Germinal center (tissue), 1 donor: ENCODE results near the gene EIPR1.
"Not testable (repeated sequence)": the region's sequence is repeated elsewhere in the genome, so short reads cannot be mapped to it uniquely, and the experiment has no call there.

Experiments
- DNase-seq: peaks from one replicate; pipeline ENCODE4 v3.0.0; 2012; ENCODE audit warnings: mixed read lengths, low spot score

Gene EIPR1

DNA sequence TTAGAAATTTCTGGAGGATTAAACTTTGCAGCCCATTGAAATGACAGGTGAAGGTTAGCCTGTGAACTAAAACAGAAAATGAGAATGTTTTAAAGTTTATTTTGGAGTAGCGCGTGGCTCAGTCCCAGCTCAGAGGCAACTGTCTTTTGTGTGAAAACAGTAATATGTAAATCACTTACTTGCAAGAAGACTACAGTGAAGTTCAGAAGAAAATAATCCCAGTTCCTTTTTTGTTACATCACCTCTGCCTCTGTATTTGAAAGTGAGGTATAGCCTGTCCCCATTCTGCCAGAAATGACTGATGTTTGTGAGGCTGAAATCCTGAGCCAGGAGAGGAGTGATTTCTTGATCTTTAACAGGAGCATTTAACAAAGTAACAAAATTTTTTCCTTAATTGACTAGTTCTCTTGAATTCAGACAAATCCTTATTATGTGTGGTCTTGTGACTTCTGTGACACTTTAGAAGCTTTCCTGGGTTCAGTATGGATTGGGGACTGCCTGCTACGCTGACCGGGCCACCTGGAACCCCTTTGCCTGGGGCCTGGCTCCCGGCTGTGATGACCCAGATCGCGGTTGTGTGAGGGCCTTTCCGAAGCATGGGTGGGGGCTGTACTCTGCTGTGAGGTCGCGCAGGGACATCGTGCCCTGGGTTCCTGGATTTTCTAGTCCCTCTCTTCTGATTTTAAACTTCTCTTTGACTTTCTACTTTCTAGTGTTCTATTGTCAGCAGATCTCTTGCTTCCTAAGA, 26.1 kb upstream of the EIPR1 start:
- DNase-seq, result peak; percentile 18

DNA sequence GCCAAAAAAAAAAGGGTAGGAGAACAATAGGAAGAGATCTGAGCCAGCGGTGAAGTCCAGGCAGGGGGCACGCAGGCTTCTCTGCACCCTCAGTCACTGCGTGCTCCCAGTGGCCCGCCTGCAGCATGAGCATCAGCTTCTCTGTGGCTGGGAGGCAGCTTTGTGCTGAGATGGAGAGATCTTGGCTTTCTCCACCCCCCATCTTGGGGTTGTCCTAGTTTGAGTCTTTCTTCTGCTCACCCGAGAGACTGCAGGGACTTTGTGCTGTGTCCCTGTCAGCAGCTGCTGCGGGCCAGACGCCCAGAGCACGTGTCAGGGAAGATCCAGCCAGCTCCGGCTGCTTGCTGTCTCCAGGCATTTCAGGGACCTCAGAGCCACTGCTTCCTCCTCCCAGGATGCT, 22.2 kb upstream of the EIPR1 start:
- no peak for DNase-seq

GRCh38 chr2:3399381-3399780, 21.8 kb upstream of the EIPR1 start:
- no peak for DNase-seq

DNA sequence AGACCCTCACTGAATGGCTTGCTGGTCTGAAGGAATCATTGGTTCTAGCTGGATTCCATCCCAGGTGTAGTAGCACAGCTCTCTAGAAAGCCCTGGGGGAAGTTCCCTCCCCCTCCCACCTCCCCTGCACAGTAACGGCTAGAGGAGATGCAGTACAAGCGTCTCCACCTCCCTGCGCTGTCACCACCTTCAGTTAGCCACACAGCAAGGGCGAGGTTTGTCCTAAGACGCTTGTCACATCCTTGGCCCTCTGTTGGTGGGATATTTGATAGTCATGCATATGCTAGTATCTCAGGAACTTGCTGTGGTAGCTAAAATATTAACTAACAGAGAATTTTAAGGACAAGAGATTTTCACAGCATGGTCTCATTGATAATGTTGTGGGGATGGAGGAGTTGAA, 21.2 kb upstream of the EIPR1 start:
- DNase-seq, result no peak

DNA sequence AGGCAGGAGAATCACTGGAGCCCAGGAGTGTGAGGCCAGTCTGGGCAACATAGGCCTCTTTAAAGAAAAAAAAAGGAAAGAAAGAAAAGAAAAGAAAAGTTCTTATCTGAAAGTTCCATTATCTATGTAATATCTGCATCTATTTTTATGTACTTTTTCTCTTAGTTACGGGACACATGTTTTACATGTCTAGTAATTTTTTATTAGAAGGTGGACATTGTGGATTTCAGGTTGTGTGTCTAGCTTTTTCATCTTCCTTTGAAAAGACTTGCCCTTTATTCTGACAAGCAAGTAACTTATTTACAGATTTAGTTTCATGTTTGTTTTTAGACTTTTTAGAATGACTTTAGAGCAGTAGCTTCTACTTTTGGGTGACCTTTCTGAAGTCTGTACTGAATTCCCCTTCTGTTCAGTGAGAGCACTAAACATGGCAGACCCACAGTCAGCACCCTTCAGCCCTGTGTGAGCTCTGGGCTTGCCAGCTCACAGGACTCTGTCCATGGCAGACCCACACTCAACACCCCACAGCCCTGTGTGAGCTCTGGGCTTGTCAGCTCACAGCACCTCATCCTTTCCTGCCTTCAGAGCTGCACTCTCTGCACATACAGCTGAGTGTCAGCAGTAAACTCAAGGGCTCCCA, 19.4 kb upstream of the EIPR1 start:
- no peak for DNase-seq

- DNase-seq, result no peak
Observed at GRCh38 chr2:3392216-3392615, 14.6 kb upstream of the EIPR1 start.

- no peak for DNase-seq
Observed at GRCh38 chr2:3390041-3390440, 12.4 kb upstream of the EIPR1 start.

- DNase-seq, result no peak
Observed at GRCh38 chr2:3389193-3389592, 11.6 kb upstream of the EIPR1 start.

DNA sequence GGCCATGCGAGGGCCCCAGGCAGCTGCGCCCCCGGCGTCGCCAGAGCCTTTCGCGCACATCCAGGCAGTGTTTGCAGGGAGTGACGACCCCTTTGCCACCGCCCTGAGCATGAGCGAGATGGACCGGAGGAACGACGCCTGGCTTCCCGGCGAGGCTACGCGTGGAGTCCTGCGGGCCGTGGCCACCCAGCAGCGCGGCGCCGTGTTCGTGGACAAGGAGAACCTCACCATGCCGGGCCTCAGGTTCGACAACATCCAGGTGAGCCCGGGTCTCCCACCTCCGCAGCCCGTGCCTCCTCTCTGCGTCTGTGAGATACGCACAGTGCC, 10.8 kb upstream of the EIPR1 start:
- no peak for DNase-seq

DNA sequence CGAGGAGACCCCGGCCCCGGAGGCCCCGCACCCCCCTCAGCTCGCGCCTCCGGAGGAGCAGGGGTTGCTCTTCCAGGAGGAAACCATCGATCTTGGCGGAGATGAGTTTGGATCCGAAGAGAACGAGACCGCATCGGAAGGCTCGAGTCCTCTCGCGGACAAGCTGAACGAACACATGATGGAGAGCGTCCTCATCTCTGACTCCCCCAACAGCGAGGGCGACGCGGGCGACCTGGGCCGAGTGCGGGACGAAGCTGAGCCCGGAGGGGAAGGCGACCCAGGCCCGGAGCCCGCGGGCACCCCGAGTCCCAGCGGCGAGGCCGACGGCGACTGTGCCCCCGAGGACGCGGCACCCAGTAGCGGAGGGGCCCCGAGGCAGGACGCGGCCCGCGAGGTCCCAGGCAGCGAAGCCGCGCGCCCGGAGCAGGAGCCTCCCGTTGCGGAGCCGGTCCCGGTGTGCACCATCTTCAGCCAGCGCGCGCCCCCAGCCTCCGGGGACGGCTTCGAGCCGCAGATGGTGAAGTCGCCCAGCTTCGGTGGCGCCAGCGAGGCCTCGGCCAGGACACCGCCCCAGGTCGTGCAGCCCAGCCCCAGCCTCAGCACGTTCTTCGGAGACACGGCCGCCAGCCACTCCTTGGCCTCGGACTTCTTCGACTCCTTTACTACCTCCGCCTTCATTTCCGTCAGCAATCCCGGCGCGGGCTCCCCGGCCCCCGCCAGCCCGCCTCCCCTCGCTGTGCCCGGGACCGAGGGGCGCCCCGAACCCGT, 10.2 kb upstream of the EIPR1 start:
- no peak for DNase-seq

DNA sequence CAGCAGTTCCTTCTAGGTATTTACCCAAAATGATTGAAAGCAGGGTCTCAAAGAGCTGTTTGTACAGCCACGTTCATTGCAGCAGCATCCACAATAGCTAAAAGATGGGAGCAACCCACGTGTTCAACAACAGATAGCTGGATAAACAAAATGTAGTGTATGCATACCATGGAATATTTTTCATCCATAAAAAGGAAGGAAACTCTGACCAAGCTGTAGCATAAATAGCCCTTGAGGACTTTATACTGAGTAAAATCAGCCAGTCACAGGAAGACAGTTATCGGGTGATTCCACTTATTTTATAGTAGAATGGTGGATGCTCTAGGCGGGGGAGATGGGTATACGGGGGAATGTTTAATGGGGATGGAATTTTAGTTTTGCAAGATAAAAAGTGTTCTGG, 9.4 kb upstream of the EIPR1 start:
- no peak for DNase-seq

DNA sequence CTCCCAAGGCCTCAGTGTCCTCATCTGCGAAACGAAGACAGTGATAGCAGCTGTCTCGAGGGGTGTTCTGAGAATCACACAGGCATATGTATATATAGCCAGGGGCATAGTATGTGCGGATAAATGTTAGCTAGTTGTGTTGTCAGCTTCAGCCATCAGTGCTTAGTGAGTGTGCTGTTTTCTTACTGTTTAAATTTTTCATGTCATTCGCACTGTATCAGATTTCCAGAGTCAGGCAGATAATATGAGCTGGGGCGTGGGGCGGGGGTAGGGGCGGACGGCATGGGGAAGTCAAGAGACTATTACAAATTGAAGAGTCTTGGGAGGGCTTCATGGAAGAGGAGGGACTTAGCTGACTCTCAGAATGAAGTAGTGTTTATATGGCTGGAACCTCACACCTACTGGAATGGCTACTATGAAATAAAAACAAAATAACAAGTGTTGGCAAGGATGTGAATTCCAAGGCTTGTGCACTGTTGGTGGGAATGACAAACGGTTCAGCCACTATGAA, 8.9 kb upstream of the EIPR1 start:
- DNase-seq, result no peak

DNA sequence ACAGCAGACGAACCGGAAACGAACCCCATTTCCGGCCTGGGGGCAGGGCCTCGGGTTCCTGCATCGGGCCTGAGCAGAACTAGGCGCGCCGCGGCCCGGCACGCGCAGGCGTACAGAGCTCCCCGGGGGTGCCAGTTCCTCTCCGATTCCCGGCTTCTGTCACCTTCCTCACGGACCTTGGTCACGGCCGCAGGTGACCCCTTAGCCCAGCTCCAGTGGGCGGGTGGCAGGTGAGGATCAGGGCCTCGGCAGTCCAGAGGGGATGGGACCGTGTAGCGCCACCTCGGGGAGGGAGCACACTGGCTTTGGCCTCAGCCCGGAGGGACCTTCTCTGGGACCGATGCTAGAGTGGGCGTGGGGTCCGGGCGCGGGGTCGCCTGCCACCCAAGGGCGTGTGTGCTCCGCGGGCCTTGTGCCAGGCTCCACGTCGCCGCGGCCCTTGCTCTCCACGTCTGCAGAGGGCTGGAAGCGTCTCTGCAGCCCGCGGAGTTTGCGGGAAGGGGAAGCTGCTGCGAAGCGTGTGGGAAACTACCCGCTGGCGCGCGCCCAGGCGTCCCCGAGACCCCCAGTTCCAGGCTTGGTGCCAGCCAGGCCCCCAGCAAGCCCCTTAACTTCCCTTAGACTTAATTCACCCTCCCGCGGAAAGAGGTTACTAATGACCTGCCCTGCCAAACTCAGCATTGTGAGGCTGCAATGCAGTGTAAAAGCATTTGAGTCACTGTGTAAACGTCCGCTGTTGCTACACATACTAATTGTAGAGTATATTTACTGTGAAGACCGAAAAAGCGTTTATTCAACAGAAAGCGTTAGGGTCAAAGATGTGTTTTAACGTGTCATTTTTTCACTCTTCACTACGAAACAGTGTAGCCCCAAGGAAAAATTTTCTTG, 2.3 kb upstream of the EIPR1 start, which contains the start of gene TRAPPC12:
TSS of gene TRAPPC12 (plus strand) at position 48 of the 888 bp plus-strand sequence. CDS start 7,930 bp downstream, outside the sequence.
- peak; percentile 89 for DNase-seq

GRCh38 chr2:3379339-3379646, 1.7 kb upstream of the EIPR1 start:
- DNase-seq, result no peak

- peak; percentile 50 for DNase-seq
Observed at GRCh38 chr2:3377279-3377611, 373 bp downstream of the EIPR1 start.

- no peak for DNase-seq
Observed at GRCh38 chr2:3376821-3377220, 797 bp downstream of the EIPR1 start.

- DNase-seq, result not testable (repeated sequence)
Observed at GRCh38 chr2:3369340-3370181, 8.1 kb downstream of the EIPR1 start.

GRCh38 chr2:3368261-3368722, 9.3 kb downstream of the EIPR1 start:
- DNase-seq, result no peak

- no peak for DNase-seq
Observed at GRCh38 chr2:3365219-3365618, 12.4 kb downstream of the EIPR1 start.

DNA sequence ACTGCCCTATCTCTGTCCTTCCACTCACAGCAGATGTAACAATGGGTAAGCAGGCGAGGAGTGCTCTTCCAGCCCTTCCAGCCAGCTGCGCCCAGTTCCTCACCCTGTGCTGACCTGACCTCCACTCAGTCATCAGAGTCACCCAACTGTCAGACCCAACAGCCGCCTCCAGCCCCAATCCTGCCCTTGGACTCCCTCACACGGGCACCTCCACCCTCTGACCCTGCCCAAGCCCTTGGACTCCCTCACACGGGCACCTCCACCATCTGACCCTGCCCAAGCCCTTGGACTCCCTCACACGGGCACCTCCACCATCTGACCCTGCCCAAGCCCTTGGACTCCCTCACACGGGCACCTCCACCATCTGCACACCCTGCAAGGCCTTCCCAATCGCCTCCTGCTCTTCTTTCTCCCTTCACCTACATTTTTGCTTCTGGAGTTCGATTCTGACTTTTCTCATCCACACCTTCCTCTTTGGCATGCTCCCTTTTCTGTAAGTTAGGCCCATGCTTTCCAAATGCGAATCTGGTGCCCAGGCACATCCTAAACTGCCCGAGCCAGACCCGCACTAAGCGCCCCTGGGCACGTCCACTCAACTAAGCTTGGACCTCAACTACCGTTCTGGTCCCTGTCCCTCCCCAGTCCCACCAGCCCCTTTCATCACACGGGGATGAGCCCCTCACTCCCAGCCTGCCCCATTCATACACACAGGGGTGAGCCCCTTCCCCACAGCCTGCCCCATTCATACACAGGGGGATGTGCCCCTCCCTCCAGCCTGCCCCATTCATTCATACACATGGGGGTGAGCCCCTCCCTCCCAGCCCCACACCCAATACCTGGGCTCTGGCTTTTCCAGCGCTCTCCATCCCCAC, 15.9 kb downstream of the EIPR1 start:
- DNase-seq, result no peak
